Cardiac muscle cell (in vitro differentiated cells and primary cell): ENCODE measurements around the gene PRKG2. TPM values are rescaled to one million over a fixed set of nuclear protein-coding genes. Genes with fewer than 3 reads are reported as not detected.

Source experiments
- DNase-seq, 2 donors: peaks; one replicate each; pipeline versions ENCODE4 v3.0.0 to v3.0.0-alpha.2; 2010 to 2017; ENCODE audit warnings: low read depth in 1 of 2, low spot score in 1 of 2
- H3K27ac ChIP-seq: fragments of 200-600 bp; sonication (generic); 2 replicates; pipeline ENCODE4 v1.5.1; 2016
- H3K27me3 ChIP-seq: fragments of 200-600 bp; sonication (generic); 2 replicates; pipeline ENCODE4 v1.6.0; 2016; ENCODE audit warnings: control low read depth
- H3K36me3 ChIP-seq: fragments of 200-600 bp; sonication (generic); 2 replicates; pipeline ENCODE4 v1.5.1; 2016; ENCODE audit warnings: control low read depth
- H3K4me1 ChIP-seq: fragments of 200-600 bp; sonication (generic); 2 replicates; pipeline ENCODE4 v1.8.1; 2017; ENCODE audit warnings: low read depth, mild to moderate bottlenecking, mixed run types
- H3K4me3 ChIP-seq: fragments of 200-600 bp; sonication (generic); 2 replicates; pipeline ENCODE4 v1.5.1; 2016; ENCODE audit warnings: mild to moderate bottlenecking
- H3K9me3 ChIP-seq: fragments of 200-600 bp; sonication (generic); 2 replicates; pipeline ENCODE4 v1.5.1; 2017; ENCODE audit warnings: low read depth, mild to moderate bottlenecking, control low read depth
- CTCF ChIP-seq: IDR thresholded peaks from 2 replicates; pipeline ENCODE4 v1.5.1; 2012; ENCODE audit warnings: low read depth, mild to moderate bottlenecking, low read length
- polyA plus RNA-seq: library from polyadenylated mRNA; unstranded; fragments of >200 nt; fragmentation: Nextera tagmentation; extraction: Ambion mirVana; gene quantifications from 2 replicates; pipeline ENCODE4 v1.2.1, GENCODE V29; 2016
- total RNA-seq: library from RNA; depleted of rRNA; stranded (reverse); fragments of >200 nt; gene quantifications from 2 replicates; pipeline ENCODE4 v1.2.3, GENCODE V29; 2016

The PRKG2 gene
- total and polyA plus RNA-seq, 2 experiments from 2014 or later = 0.35 to 0.54 TPM

DNA sequence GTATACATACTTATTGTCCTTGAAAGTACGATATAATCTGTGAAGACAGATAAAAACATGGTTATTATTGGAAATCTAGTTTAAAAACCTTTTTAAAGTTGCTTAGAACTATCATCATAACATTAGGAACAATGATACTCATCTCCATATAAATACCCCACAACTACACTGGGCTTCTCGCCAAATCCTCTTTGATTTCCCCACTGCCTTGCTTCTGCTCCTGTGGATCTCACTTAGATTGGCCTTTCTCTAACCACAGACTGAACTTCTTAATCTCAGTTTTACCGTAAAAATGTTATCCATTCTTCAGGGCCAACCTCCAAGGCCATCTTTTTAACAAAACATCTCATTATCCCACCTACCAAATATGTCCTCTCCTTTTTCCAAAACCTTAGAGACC is 77.6 kb downstream of the PRKG2 start:
- peak in 1 of 2 donors; percentile 61 for DNase-seq
- Histone ChIP-seq H3K4me3 (no peak overlapping the region), H3K27ac (no peak overlapping the region), H3K9me3 (no peaks in the 10 kb centered on the region), H3K4me1 (no peaks in the 10 kb centered on the region), H3K36me3 (no peaks in the 10 kb centered on the region), H3K27me3 (no peaks in the 10 kb centered on the region)
- TF ChIP-seq CTCF = no peak

DNA sequence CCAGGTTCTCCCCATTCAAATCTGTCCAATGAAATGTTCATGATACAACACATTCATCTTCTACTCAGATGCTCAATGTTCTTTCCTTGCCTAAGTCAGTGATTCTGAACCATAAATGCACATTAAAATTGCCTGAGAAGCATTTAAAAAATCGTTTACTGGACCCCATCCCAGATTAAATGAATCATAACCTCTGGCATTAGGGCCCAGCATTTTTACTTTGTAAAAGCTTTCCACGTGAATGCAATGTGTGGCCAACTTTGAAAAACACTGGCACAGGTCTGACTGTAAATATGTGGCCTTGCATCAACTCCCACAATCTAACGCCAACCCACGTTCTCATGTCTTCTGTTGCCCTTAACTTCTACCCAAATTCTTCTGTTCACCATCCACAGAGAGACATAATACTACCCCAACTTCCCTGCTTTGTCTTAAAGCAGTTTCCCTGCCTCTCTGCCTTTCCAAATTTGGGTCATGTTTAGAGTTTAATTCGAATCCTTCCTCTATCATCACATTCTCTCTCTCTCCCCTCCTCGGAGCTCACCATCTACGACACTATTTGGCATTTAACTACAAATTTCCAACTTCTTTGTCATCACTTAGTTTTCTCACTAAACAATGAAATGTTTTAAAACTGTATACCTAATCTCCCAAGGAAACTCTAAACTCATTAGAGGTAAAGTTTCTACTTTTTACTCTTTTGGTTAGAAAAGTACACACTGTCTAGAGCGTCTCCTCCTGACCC is 78.7 kb downstream of the PRKG2 start:
- H3K4me3 ChIP-seq = no peak overlapping the region
- TF ChIP-seq CTCF = no peak

GRCh38 chr4:81135501-81135900 is 79.5 kb downstream of the PRKG2 start:
- TF ChIP-seq CTCF = no peak
- Histone ChIP-seq H3K27me3 (no peaks in the 10 kb centered on the region), H3K4me3 (no peak overlapping the region), H3K4me1 (no peaks in the 10 kb centered on the region), H3K9me3 (no peaks in the 10 kb centered on the region), H3K36me3 (no peaks in the 10 kb centered on the region), H3K27ac (no peak overlapping the region)
- peak in 1 of 2 donors; percentile 41 for DNase-seq

More for the DNA sequence above, 78.7 kb downstream of the PRKG2 start:
- no peaks in the 10 kb centered on the region for H3K9me3 ChIP-seq
- no peak overlapping the region for H3K27ac ChIP-seq
- DNase-seq = peak in 1 of 2 donors; percentile 97
- H3K4me1 ChIP-seq = no peaks in the 10 kb centered on the region
- H3K36me3 ChIP-seq = no peaks in the 10 kb centered on the region
- no peaks in the 10 kb centered on the region for H3K27me3 ChIP-seq

GRCh38 chr4:81131563-81131962 is 83.5 kb downstream of the PRKG2 start:
- H3K27ac ChIP-seq = no peak overlapping the region
- H3K36me3 ChIP-seq = no peaks in the 10 kb centered on the region
- H3K9me3 ChIP-seq = no peaks in the 10 kb centered on the region
- H3K4me1 ChIP-seq = no peaks in the 10 kb centered on the region
- no peak for DNase-seq
- no peak overlapping the region for H3K4me3 ChIP-seq
- no peaks in the 10 kb centered on the region for H3K27me3 ChIP-seq
- no peak for TF ChIP-seq CTCF

DNA sequence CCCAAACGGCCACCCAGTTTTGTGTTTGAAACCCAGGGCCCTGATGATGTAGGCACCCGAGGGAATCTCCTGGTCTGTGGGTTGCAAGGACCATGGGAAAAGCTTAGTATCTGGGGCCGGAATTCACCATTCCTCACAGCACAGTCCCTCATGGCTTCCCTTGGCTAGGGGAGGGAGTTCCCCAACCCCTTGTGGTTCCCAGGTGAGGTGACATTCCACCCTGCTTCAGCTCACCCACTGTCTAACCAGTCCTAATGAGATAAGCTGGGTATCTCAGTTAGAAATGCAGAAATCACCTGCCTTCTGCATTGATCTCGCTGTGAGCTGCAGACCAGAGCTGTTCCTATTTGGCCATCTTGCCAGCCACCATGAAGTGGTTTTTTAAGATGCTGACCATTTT is 84.0 kb downstream of the PRKG2 start:
- Histone ChIP-seq H3K4me3 (no peak overlapping the region), H3K4me1 (no peaks in the 10 kb centered on the region), H3K36me3 (no peaks in the 10 kb centered on the region), H3K9me3 (no peaks in the 10 kb centered on the region), H3K27ac (no peak overlapping the region), H3K27me3 (no peaks in the 10 kb centered on the region)
- DNase-seq = no peak
- TF ChIP-seq CTCF = no peak

DNA sequence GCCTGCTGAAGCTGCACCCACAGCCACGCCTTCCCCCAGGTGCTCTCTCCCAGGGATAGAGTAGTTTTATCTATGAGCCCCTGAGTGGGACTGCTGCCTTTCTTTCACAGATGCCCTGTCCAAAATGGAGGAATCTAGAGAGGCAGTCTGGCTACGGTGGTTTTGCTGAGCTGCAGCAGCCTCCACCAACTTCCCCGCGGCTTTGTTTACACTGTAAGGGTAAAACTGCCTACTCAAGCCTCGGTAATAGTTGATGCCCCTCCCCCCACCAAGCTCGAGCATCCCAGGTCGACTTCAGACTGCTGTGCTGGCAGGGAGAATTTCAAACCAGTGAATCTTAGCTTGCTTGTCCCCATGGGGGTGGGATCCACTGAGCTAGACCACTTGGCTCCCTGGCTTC is 84.5 kb downstream of the PRKG2 start:
- Histone ChIP-seq H3K4me3 (no peak overlapping the region), H3K36me3 (no peaks in the 10 kb centered on the region), H3K27me3 (no peaks in the 10 kb centered on the region), H3K4me1 (no peaks in the 10 kb centered on the region), H3K9me3 (no peaks in the 10 kb centered on the region), H3K27ac (no peak overlapping the region)
- DNase-seq = no peak
- no peak for TF ChIP-seq CTCF
